GM23338 (cell line): ENCODE measurements around the gene RBPJL. TPM values are rescaled to one million over a fixed set of nuclear protein-coding genes. Genes with fewer than 3 reads are reported as not detected.
A peak's percentile ranks its signal among the peaks of the same experiment; 100 is the strongest.

ENCODE experiments used
- ATAC-seq: fragments of 200-7000 bp; cut with Tn5 transposase; 3 replicates; pipeline ENCODE4 v1.9.1; 2020
- DNase-seq: peaks from one replicate; pipeline ENCODE4 v3.0.0-alpha.2; 2015; ENCODE audit warnings: low spot score
- H2AFZ ChIP-seq: fragments of 200-600 bp; sonication (generic); 2 replicates; pipeline ENCODE4 v1.8.0; 2016; ENCODE audit warnings: antibody characterized with exemption, mild to moderate bottlenecking, moderate library complexity
- H3F3A ChIP-seq: fragments of 200-600 bp; sonication (generic); replicated peaks from 2 replicates; pipeline ENCODE4 v1.8.0; 2017; ENCODE audit warnings: antibody characterized with exemption, mixed run types, low read depth
- H3K27ac ChIP-seq: fragments of 200-600 bp; sonication (generic); 2 replicates; pipeline ENCODE4 v1.6.1; 2016; ENCODE audit warnings: low read depth
- H3K27me3 ChIP-seq: fragments of 200-600 bp; sonication (generic); 2 replicates; pipeline ENCODE4 v1.8.0; 2016; ENCODE audit warnings: mild to moderate bottlenecking, mixed run types, moderate library complexity; ENCODE audit not compliant: insufficient read depth
- H3K36me3 ChIP-seq: fragments of 200-600 bp; sonication (generic); 2 replicates; pipeline ENCODE4 v1.8.0; 2016; ENCODE audit warnings: mild to moderate bottlenecking; ENCODE audit not compliant: insufficient read depth
- H3K4me1 ChIP-seq: fragments of 200-600 bp; sonication (generic); 2 replicates; pipeline ENCODE4 v1.8.0; 2016; ENCODE audit warnings: mild to moderate bottlenecking, moderate library complexity; ENCODE audit not compliant: insufficient read depth
- H3K4me2 ChIP-seq: fragments of 200-600 bp; sonication (generic); 2 replicates; pipeline ENCODE4 v1.7.1; 2017; ENCODE audit warnings: mixed run types
- H3K4me3 ChIP-seq: fragments of 200-600 bp; sonication (generic); 2 replicates; pipeline ENCODE4 v1.6.1; 2016; ENCODE audit warnings: mixed run types
- H3K79me2 ChIP-seq: fragments of 200-600 bp; sonication (generic); replicated peaks from 2 replicates; pipeline ENCODE4 v1.8.0; 2017; ENCODE audit warnings: mild to moderate bottlenecking; ENCODE audit not compliant: insufficient read depth
- H3K9me2 ChIP-seq: fragments of 200-600 bp; sonication (generic); 2 replicates; pipeline ENCODE4 v1.8.0; 2017; ENCODE audit not compliant: insufficient read depth
- H4K20me1 ChIP-seq: fragments of 200-600 bp; sonication (generic); replicated peaks from 2 replicates; pipeline ENCODE4 v1.8.0; 2017; ENCODE audit warnings: mild to moderate bottlenecking; ENCODE audit not compliant: insufficient read depth
- H3K27ac Mint-ChIP-seq: 2 replicates; pipeline ENCODE4 v1.8.0; 2020; ENCODE audit warnings: inconsistent platforms, mild to moderate bottlenecking, moderate library complexity, mixed read lengths
- H3K27me3 Mint-ChIP-seq: 3 replicates; pipeline ENCODE4 v1.8.0; 2022; ENCODE audit warnings: low read depth, mild to moderate bottlenecking, moderate library complexity, mixed read lengths, inconsistent platforms; ENCODE audit not compliant: insufficient read depth, poor library complexity
- H3K36me3 Mint-ChIP-seq: 3 replicates; pipeline ENCODE4 v1.8.0; 2021; ENCODE audit warnings: low read depth, mild to moderate bottlenecking, inconsistent platforms, moderate library complexity, mixed read lengths
- H3K4me1 Mint-ChIP-seq: 3 replicates; pipeline ENCODE4 v1.8.0; 2020; ENCODE audit warnings: mild to moderate bottlenecking, inconsistent platforms, mixed read lengths
- H3K4me3 Mint-ChIP-seq: 3 replicates; pipeline ENCODE4 v1.8.0; 2021; ENCODE audit warnings: moderate library complexity, mild to moderate bottlenecking, inconsistent platforms, mixed read lengths
- H3K9me3 Mint-ChIP-seq: 3 replicates; pipeline ENCODE4 v1.8.0; 2020; ENCODE audit warnings: moderate library complexity, mild to moderate bottlenecking, inconsistent platforms, mixed read lengths
- CREB1 ChIP-seq: fragments of 250-450 bp; sonication (Bioruptor Pico); IDR thresholded peaks from 2 replicates; pipeline ENCODE4 v1.5.0; 2020; ENCODE audit warnings: low read depth, mild to moderate bottlenecking, moderate library complexity
- EZH2 ChIP-seq: fragments of 200-600 bp; sonication (generic); IDR thresholded peaks from one replicate; pipeline ENCODE4 v1.8.0; 2017; ENCODE audit warnings: antibody characterized with exemption, mild to moderate bottlenecking, low read depth; ENCODE audit not compliant: unreplicated experiment
- EZH2phosphoT487 ChIP-seq: fragments of 200-600 bp; sonication (generic); IDR thresholded peaks from one replicate; pipeline ENCODE4 v1.8.1; 2018; ENCODE audit warnings: antibody characterized with exemption; ENCODE audit not compliant: unreplicated experiment
- JUNB ChIP-seq: IDR thresholded peaks from one replicate; pipeline ENCODE4 v1.6.1; 2016; ENCODE audit warnings: antibody characterized with exemption; ENCODE audit not compliant: unreplicated experiment
- NANOG ChIP-seq: IDR thresholded peaks from 2 replicates; pipeline ENCODE4 v1.6.1; 2016; ENCODE audit warnings: antibody characterized with exemption, borderline replicate concordance
- POLR2AphosphoS5 ChIP-seq: IDR thresholded peaks from 2 replicates; pipeline ENCODE4 v1.6.1; 2016; ENCODE audit warnings: antibody characterized with exemption, low read depth
- STAT1 ChIP-seq: IDR thresholded peaks from one replicate; pipeline ENCODE4 v1.6.1; 2016; ENCODE audit warnings: antibody characterized with exemption; ENCODE audit not compliant: unreplicated experiment
- ZNF114 ChIP-seq: fragments of 250-450 bp; sonication (Bioruptor Pico); IDR thresholded peaks from 2 replicates; pipeline ENCODE4 v1.5.0; 2020; ENCODE audit warnings: mild to moderate bottlenecking, moderate library complexity
- polyA plus RNA-seq: library from polyadenylated mRNA; unstranded; fragments of >200 nt; fragmentation: Nextera tagmentation; extraction: Ambion mirVana; gene quantifications from 2 replicates; pipeline ENCODE4 v1.2.1, GENCODE V29; 2016
- total RNA-seq: library from RNA; depleted of rRNA; stranded (reverse); fragments of >200 nt; shearing (Covaris generic); gene quantifications from 2 replicates; pipeline ENCODE4 v1.2.3, GENCODE V29; 2014
- TF ChIP-seq, protein P1 (sequence below): fragments of 250-450 bp; sonication (Bioruptor Pico); IDR thresholded peaks from 2 replicates; pipeline ENCODE4 v1.5.0; 2020; ENCODE audit warnings: mild to moderate bottlenecking, moderate library complexity
- TF ChIP-seq, protein P2 (sequence below): IDR thresholded peaks from 2 replicates; pipeline ENCODE4 v1.6.1; 2016; ENCODE audit warnings: antibody characterized with exemption

RBPJL gene
- total and polyA plus RNA-seq, 2 experiments from 2014 or later, result 0.44 to 0.66 TPM

DNA sequence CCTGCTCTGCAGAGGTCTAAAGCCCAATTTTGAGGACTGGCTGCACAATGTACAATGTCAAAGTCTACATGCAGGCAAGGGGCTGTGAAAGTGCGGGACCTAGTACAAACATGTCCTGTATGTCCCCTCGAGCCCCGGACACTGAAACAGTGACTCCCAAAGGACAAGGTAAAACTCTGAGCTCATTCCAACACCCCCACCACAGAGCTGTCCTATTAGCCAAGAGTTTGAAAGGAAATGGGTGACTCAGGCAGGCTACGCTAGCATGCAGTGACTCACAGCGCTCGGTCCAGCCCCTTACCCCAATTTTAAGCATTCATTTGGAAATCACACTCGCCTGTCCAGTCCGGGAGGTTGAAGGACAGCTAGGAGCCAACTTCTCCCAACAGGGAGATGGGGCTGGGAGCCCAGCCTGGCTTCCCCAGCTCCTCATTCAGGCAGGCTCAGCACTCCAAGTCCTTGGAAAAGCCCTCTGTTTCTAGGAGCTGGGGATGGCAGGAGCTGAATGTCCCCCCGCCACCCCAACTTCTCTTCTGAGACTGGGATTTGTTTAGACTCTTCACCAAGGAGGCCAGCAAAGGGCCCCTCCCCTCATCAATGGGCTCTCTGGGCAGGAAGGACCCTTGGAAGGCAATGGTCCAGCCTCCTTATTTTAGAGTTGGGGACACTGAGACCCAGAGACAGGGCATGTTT lies 37.7 kb downstream of the RBPJL start (continued):
- TF ChIP-seq, protein P1, sequence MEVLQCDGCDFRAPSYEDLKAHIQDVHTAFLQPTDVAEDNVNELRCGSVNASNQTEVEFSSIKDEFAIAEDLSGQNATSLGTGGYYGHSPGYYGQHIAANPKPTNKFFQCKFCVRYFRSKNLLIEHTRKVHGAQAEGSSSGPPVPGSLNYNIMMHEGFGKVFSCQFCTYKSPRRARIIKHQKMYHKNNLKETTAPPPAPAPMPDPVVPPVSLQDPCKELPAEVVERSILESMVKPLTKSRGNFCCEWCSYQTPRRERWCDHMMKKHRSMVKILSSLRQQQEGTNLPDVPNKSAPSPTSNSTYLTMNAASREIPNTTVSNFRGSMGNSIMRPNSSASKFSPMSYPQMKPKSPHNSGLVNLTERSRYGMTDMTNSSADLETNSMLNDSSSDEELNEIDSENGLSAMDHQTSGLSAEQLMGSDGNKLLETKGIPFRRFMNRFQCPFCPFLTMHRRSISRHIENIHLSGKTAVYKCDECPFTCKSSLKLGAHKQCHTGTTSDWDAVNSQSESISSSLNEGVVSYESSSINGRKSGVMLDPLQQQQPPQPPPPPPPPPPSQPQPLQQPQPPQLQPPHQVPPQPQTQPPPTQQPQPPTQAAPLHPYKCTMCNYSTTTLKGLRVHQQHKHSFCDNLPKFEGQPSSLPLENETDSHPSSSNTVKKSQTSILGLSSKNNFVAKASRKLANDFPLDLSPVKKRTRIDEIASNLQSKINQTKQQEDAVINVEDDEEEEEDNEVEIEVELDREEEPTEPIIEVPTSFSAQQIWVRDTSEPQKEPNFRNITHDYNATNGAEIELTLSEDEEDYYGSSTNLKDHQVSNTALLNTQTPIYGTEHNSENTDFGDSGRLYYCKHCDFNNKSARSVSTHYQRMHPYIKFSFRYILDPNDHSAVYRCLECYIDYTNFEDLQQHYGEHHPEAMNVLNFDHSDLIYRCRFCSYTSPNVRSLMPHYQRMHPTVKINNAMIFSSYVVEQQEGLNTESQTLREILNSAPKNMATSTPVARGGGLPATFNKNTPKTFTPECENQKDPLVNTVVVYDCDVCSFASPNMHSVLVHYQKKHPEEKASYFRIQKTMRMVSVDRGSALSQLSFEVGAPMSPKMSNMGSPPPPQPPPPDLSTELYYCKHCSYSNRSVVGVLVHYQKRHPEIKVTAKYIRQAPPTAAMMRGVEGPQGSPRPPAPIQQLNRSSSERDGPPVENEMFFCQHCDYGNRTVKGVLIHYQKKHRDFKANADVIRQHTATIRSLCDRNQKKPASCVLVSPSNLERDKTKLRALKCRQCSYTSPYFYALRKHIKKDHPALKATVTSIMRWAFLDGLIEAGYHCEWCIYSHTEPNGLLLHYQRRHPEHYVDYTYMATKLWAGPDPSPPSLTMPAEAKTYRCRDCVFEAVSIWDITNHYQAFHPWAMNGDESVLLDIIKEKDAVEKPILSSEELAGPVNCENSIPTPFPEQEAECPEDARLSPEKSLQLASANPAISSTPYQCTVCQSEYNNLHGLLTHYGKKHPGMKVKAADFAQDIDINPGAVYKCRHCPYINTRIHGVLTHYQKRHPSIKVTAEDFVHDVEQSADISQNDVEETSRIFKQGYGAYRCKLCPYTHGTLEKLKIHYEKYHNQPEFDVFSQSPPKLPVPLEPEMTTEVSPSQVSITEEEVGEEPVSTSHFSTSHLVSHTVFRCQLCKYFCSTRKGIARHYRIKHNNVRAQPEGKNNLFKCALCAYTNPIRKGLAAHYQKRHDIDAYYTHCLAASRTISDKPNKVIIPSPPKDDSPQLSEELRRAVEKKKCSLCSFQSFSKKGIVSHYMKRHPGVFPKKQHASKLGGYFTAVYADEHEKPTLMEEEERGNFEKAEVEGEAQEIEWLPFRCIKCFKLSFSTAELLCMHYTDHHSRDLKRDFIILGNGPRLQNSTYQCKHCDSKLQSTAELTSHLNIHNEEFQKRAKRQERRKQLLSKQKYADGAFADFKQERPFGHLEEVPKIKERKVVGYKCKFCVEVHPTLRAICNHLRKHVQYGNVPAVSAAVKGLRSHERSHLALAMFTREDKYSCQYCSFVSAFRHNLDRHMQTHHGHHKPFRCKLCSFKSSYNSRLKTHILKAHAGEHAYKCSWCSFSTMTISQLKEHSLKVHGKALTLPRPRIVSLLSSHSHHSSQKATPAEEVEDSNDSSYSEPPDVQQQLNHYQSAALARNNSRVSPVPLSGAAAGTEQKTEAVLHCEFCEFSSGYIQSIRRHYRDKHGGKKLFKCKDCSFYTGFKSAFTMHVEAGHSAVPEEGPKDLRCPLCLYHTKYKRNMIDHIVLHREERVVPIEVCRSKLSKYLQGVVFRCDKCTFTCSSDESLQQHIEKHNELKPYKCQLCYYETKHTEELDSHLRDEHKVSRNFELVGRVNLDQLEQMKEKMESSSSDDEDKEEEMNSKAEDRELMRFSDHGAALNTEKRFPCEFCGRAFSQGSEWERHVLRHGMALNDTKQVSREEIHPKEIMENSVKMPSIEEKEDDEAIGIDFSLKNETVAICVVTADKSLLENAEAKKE (CRISPR knock-in tag), result no peak
- TF ChIP-seq NANOG (no peak), POLR2AphosphoS5 (no peak), CREB1 (CRISPR knock-in tag) (no peak)
- TF ChIP-seq, protein P2, sequence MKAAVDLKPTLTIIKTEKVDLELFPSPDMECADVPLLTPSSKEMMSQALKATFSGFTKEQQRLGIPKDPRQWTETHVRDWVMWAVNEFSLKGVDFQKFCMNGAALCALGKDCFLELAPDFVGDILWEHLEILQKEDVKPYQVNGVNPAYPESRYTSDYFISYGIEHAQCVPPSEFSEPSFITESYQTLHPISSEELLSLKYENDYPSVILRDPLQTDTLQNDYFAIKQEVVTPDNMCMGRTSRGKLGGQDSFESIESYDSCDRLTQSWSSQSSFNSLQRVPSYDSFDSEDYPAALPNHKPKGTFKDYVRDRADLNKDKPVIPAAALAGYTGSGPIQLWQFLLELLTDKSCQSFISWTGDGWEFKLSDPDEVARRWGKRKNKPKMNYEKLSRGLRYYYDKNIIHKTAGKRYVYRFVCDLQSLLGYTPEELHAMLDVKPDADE, result no peak

DNA sequence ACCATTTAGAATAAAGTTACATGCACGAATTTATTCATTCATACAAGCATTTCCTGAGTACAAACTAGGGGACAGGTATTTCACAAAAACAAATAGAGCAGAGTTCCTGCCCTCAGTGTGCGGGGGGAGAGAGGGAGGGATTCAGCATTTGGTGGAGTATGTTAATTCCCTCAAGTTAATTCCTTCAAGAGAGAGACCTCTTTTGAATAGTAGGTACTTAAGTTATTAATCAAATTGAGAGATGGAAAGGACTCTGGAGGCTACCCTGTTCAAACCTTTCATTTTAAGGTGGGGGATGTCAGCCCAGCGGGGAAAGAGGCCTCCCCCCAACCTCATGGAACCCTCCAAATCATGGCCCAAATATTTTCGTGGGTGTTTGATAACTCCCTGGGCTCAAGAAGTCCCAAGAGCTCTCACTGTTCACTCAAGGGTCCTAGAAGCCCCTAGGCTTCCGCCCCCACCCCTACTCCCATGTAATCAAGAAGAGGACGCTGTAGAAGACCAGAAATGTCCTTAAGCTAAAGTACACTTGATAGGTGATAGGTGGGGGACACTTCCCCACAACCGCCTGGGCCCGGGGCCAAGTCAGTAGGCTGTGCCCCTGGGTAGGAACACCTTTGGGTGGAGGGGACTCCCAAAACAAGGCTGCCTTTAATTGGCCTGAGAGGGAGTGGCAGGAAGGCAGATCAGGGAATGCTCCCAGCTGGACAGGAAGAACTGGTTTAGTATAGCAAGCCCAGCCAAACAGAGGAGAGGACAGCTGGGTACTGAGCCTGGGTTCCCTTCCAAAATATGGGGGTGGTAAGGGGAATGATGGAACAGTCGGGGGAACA lies 38.7 kb downstream of the RBPJL start:
- Histone ChIP-seq H3K4me3 (peak overlapping the region; percentile 36), H2AFZ (no peak overlapping the region), H3K4me1 (peaks cover 73% of the 10 kb centered on the region), H3K27me3 (peaks cover 9% of the 10 kb centered on the region; the same call in 1 of the 2 replicates), H4K20me1 (no peaks in the 10 kb centered on the region), H3K27ac (no peak overlapping the region), H3K79me2 (peaks cover 70% of the 10 kb centered on the region), H3F3A (0 out of 2 replicates have a peak, but pooled peaks cover 8% of the 10 kb centered on the region), H3K4me2 (peak overlapping the region; percentile 98), H3K36me3 (no peaks in the 10 kb centered on the region), H3K9me2 (no peaks in the 10 kb centered on the region)
- Mint-ChIP-seq H3K4me1 (peaks cover 73% of the 10 kb centered on the region), H3K4me3 (peak overlapping the region; percentile 54; the same call in 2 of the 3 replicates), H3K27me3 (peaks cover 15% of the 10 kb centered on the region), H3K36me3 (peaks cover 4% of the 10 kb centered on the region), H3K27ac (no peak overlapping the region; the same call in 1 of the 2 replicates), H3K9me3 (no peaks in the 10 kb centered on the region)
- DNase-seq (no peak), ATAC-seq (no peak)
- TF ChIP-seq EZH2 (no peak), ZNF114 (CRISPR knock-in tag) (no peak), STAT1 (no peak), EZH2phosphoT487 (no peak), JUNB (no peak)
- TF ChIP-seq, protein P2, result no peak
